SK-N-SH (cell line): ENCODE results near the gene ENDOD1. TPM values are rescaled to one million over a fixed set of nuclear protein-coding genes. Genes with fewer than 3 reads are reported as not detected.

Source experiments
- CTCF ChIA-PET: fragments of 300-600, 350-600 bp; formaldehyde crosslinking; extraction: SDS; loops from one replicate; lab custom pipeline; 2021; lab: Yijun Ruan, JAX
- POLR2A ChIA-PET: fragments of 350-600 bp; sonication (Branson Sonifier 250); formaldehyde crosslinking; extraction: SDS; loops from one replicate; lab custom pipeline; 2020; ENCODE audit warnings: antibody characterized with exemption, inconsistent platforms; lab: Yijun Ruan, JAX
- DNase-seq: peaks from one replicate; pipeline ENCODE4 v3.0.0; 2012
- H2AFZ ChIP-seq: fragments of 200-600 bp; sonication (generic); 2 replicates; pipeline ENCODE4 v1.8.1; 2016; ENCODE audit warnings: antibody characterized with exemption, mild to moderate bottlenecking, low read depth
- H3F3A ChIP-seq: fragments of 200-600 bp; sonication (generic); replicated peaks from 2 replicates; pipeline ENCODE3; 2016; ENCODE audit warnings: antibody characterized with exemption, mild to moderate bottlenecking; ENCODE audit not compliant: insufficient read depth
- H3K27ac ChIP-seq, 2 experiments: fragments of 200-500 bp in 1 of 2; fragments of 200-600 bp in 1 of 2; sonication (Bioruptor generic) in 1 of 2; sonication (generic), shearing (Covaris generic) in 1 of 2; 2 replicates each; pipeline versions ENCODE4 v1.5.1 to v1.6.1; 2014 to 2016; ENCODE audit warnings: low read depth in 2 of 2, inconsistent platforms in 1 of 2, low read length in 1 of 2, mild to moderate bottlenecking in 1 of 2, mixed read lengths in 1 of 2
- H3K27me3 ChIP-seq: fragments of 200-600 bp; sonication (generic), shearing (Covaris generic); 2 replicates; pipeline ENCODE4 v1.6.1; 2016; ENCODE audit warnings: mixed run types; ENCODE audit not compliant: insufficient read depth
- H3K36me3 ChIP-seq, 2 experiments: fragments of 200-500 bp in 1 of 2; fragments of 200-600 bp in 1 of 2; sonication (Bioruptor generic) in 1 of 2; sonication (generic) in 1 of 2; replicated peaks in 1 of 2; 2 replicates each; pipeline versions ENCODE3 to v1.5.1; 2014 to 2016; ENCODE audit warnings: low read length in 1 of 2, mild to moderate bottlenecking in 1 of 2; ENCODE audit not compliant: insufficient read depth in 2 of 2, control insufficient read depth in 1 of 2
- H3K4me1 ChIP-seq, 2 experiments: fragments of 200-500 bp in 1 of 2; fragments of 200-600 bp in 1 of 2; sonication (Bioruptor generic) in 1 of 2; sonication (generic), shearing (Covaris generic) in 1 of 2; 2 replicates each; pipeline versions ENCODE4 v1.5.1 to v1.6.1; 2014 to 2016; ENCODE audit warnings: low read depth in 1 of 2, low read length in 1 of 2, mixed run types in 1 of 2; ENCODE audit not compliant: insufficient read depth in 2 of 2, control insufficient read depth in 1 of 2
- H3K4me2 ChIP-seq: fragments of 200-600 bp; sonication (generic), shearing (Covaris generic); 2 replicates; pipeline ENCODE4 v1.6.1; 2017; ENCODE audit warnings: mixed run types
- H3K4me3 ChIP-seq, 2 experiments: fragments of 200-500 bp in 1 of 2; fragments of 200-600 bp in 1 of 2; sonication (Bioruptor generic) in 1 of 2; sonication (generic), shearing (Covaris generic) in 1 of 2; 2 replicates each; pipeline versions ENCODE4 v1.5.1 to v1.8.1; 2014 to 2016; ENCODE audit warnings: low read depth in 2 of 2, inconsistent platforms in 1 of 2, low read length in 1 of 2, mild to moderate bottlenecking in 1 of 2, mixed read lengths in 1 of 2, moderate library complexity in 1 of 2
- H3K79me2 ChIP-seq: fragments of 200-600 bp; sonication (generic); 2 replicates; pipeline ENCODE4 v1.8.1; 2017; ENCODE audit warnings: mild to moderate bottlenecking; ENCODE audit not compliant: insufficient read depth
- H3K9ac ChIP-seq: fragments of 200-600 bp; sonication (generic); 2 replicates; pipeline ENCODE4 v1.6.1; 2017; ENCODE audit warnings: mixed run types
- H3K9me2 ChIP-seq: fragments of 200-600 bp; sonication (generic); 2 replicates; pipeline ENCODE4 v1.6.1; 2017; ENCODE audit warnings: mixed run types
- H3K9me3 ChIP-seq: fragments of 200-600 bp; sonication (generic); 2 replicates; pipeline ENCODE4 v1.6.1; 2017; ENCODE audit warnings: mixed run types, mild to moderate bottlenecking, moderate library complexity
- H4K20me1 ChIP-seq: fragments of 200-600 bp; sonication (generic); 2 replicates; pipeline ENCODE4 v1.6.1; 2017; ENCODE audit warnings: mild to moderate bottlenecking, mixed run types; ENCODE audit not compliant: insufficient read depth
- ELF1 ChIP-seq: IDR thresholded peaks from 2 replicates; pipeline ENCODE4 v1.4.0; 2012
- FOXJ3 ChIP-seq: sonication (generic); formaldehyde crosslinking; IDR thresholded peaks from 2 replicates; pipeline ENCODE4 v1.5.1; 2020; ENCODE audit warnings: mild to moderate bottlenecking, missing genetic modification reagents
- MEF2A ChIP-seq: IDR thresholded peaks from 2 replicates; pipeline ENCODE4 v1.4.0; 2012; ENCODE audit warnings: low read depth, borderline replicate concordance
- NRF1 ChIP-seq: IDR thresholded peaks from 2 replicates; pipeline ENCODE4 v1.6.1; 2012; ENCODE audit warnings: low read depth, mild to moderate bottlenecking, low read length
- RCOR1 ChIP-seq: fragments of 150-350 bp; IDR thresholded peaks from 2 replicates; pipeline ENCODE4 v1.6.1; 2017; ENCODE audit warnings: antibody characterized with exemption, low read length
- REST ChIP-seq: IDR thresholded peaks from 2 replicates; pipeline ENCODE4 v1.6.1; 2012; ENCODE audit warnings: mild to moderate bottlenecking, low read depth, low read length, moderate library complexity
- RFX5 ChIP-seq: IDR thresholded peaks from 2 replicates; pipeline ENCODE4 v1.6.1; 2012; ENCODE audit warnings: mild to moderate bottlenecking, improper control_type of control experiment, low read length
- TCF12 ChIP-seq: IDR thresholded peaks from 2 replicates; pipeline ENCODE4 v1.4.0; 2012
- USF2 ChIP-seq: fragments of 150-350 bp; IDR thresholded peaks from 2 replicates; pipeline ENCODE4 v1.6.1; 2017; ENCODE audit warnings: antibody characterized with exemption, low read length, low read depth, borderline replicate concordance
- polyA plus RNA-seq, 3 experiments: library from polyadenylated mRNA; depleted of rRNA; stranded (reverse); fragments of >200 nt; gene quantifications; 2 replicates each; pipeline ENCODE4 v1.2.3, GENCODE V29; 2012

The ENDOD1 gene
- polyA plus RNA-seq, 1 of the 3 experiments (the other 2 are of a cell fraction) = 15.0 TPM

DNA sequence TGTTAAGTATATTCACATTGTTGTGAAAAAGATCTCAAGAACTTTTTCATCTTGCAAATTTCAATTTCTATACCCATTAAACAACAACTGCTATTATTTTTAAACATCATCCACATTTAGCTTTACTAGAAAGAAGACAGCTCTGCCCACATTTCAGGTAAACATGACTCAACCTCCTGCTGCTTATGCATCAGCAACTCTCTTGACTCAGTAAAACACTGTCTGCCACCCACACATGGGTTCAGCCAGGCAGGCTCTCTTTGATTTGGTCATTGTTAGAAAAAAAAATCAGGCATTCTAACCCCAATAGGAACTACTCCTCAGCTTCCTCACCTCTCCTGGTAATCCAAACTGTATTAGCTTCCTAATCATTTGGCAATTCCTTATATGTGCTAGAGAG is 5.1 kb upstream of the ENDOD1 start:
- no peak for DNase-seq
- no peaks in the 10 kb centered on the region for H3F3A ChIP-seq

More for the DNA sequence above, 5.1 kb upstream of the ENDOD1 start:
- TF ChIP-seq MEF2A (no peak), FOXJ3 (no peak), REST (no peak), TCF12 (no peak), RFX5 (no peak), ELF1 (no peak), NRF1 (no peak), RCOR1 (no peak), USF2 (no peak)
- Histone ChIP-seq H3K9me3 (no peaks in the 10 kb centered on the region), H4K20me1 (no peaks in the 10 kb centered on the region), H3K79me2 (no peaks in the 10 kb centered on the region), H3K4me2 (no peak overlapping the region), H3K27me3 (no peaks in the 10 kb centered on the region), H2AFZ (no peak overlapping the region), H3K4me1 (peaks cover 0 to 4% of the 10 kb centered on the region in 2 experiments; a peak in 1 of 4 replicates), H3K36me3 (no peaks in the 10 kb centered on the region), H3K9ac (no peak overlapping the region), H3K4me3 (no peak overlapping the region), H3K27ac (no peak overlapping the region), H3K9me2 (no peaks in the 10 kb centered on the region)
- CTCF ChIA-PET = interaction anchor here (1.4 kb wide), 1 partner anchor 16 kb away, joined by 5 read pairs; no protein-coding TSS in a partner anchor
- POLR2A ChIA-PET = no interaction called here
